Stomach (tissue), 4 donors: ENCODE measurements around the gene ANK2.

Experiments
- CTCF ChIP-seq, 7 experiments: fragments of 450-650 bp in 4 of 7; fragments of 200-600 bp in 3 of 7; sonication (generic) in 3 of 7; IDR thresholded peaks; one replicate each; pipeline ENCODE4 v1.5.1; 2016 to 2019; ENCODE audit warnings: antibody characterized with exemption in 7 of 7, control low read depth in 2 of 7, mild to moderate bottlenecking in 1 of 7
- EP300 ChIP-seq: sonication (generic); formaldehyde crosslinking; IDR thresholded peaks from one replicate; pipeline ENCODE4 v1.6.1; 2017; ENCODE audit warnings: antibody characterized with exemption
- POLR2A ChIP-seq, 4 donors: fragments of 450-650 bp; IDR thresholded peaks; one replicate each; pipeline ENCODE4 v1.6.1; 2016; ENCODE audit warnings: antibody characterized with exemption in 4 of 4, control low read depth in 2 of 4, mild to moderate bottlenecking in 1 of 4, moderate library complexity in 1 of 4

DNA sequence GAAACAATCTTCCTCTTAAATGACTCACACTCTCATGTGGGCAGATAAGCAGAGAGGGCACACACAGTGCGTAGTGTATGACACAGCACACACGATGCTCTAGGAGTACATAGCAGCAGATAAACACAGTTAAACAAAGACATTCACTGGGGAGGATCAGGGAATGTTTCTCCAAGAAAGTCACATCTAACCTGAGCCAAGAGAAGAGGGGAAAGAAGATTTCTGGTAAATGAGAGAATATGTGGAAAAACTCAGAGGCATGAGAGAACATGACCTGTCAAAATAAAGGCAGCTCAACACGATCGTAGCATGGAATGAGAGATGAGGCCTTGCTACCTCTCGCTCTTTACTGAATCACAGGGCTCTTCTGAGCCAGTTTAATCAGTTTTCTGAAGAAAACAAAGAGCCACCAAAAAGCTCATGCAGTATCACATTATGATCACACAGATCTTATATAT is 251.0 kb downstream of the ANK2 start:
- TF ChIP-seq CTCF (IDR thresholded peaks at IDR 0.05): no peak
- TF ChIP-seq EP300: no peak
- TF ChIP-seq POLR2A (IDR thresholded peaks at IDR 0.05): no peak
